ENCODE results near the gene TSGA10IP.

- TF ChIP-seq CTCF (conservative IDR thresholded peaks at IDR 0.05; ENCODE audit: low read depth in 2 of 2) = peak; percentile 99 to 100
- no peak for TF ChIP-seq ZNF462 (CRISPR knock-in tag; IDR thresholded peaks at IDR 0.05)
- no peak for TF ChIP-seq POLR2AphosphoS5 (IDR thresholded peaks at IDR 0.05; ENCODE audit: low read depth)
- no peak for TF ChIP-seq ZNF331 (CRISPR knock-in tag; IDR thresholded peaks at IDR 0.05; ENCODE audit: low read depth)
- no peak for TF ChIP-seq EZH2phosphoT487 (IDR thresholded peaks at IDR 0.05; ENCODE audit: unreplicated experiment)
These were observed 43.7 kb downstream of the TSGA10IP start for GRCh38 chr11:65988791-65989592.
